IPS DF 4.7 (cell line): ENCODE measurements around the gene CRADD.

ENCODE experiments used
- DNase-seq: peaks from one replicate; pipeline ENCODE4 v3.0.0-alpha.2; 2013; ENCODE audit warnings: low spot score; ENCODE audit errors: extremely low read depth

The CRADD gene

GRCh38 chr12:93894391-93895088 is 217.4 kb downstream of the CRADD start:
- DNase-seq, result no peak

- no peak for DNase-seq
These were observed 217.9 kb downstream of the CRADD start for GRCh38 chr12:93895089-93895445.

- no peak for DNase-seq
These were observed 219.3 kb downstream of the CRADD start for GRCh38 chr12:93896427-93896826.

GRCh38 chr12:93896952-93897351 is 219.8 kb downstream of the CRADD start:
- DNase-seq, result no peak

- no peak for DNase-seq
These were observed 224.6 kb downstream of the CRADD start for GRCh38 chr12:93901739-93902138.

GRCh38 chr12:93902192-93902591 is 225.0 kb downstream of the CRADD start:
- DNase-seq, result no peak

GRCh38 chr12:93902736-93903562 is 225.8 kb downstream of the CRADD start:
- no peak for DNase-seq

- no peak for DNase-seq
These were observed 226.9 kb downstream of the CRADD start for GRCh38 chr12:93904124-93904523.

- DNase-seq, result no peak
These were observed 231.1 kb downstream of the CRADD start for GRCh38 chr12:93908264-93908663.

- DNase-seq, result no peak
These were observed 231.8 kb downstream of the CRADD start for GRCh38 chr12:93908846-93909567.

- DNase-seq, result no peak
These were observed 234.2 kb downstream of the CRADD start for GRCh38 chr12:93911396-93911795.

- DNase-seq, result no peak
These were observed 235.0 kb downstream of the CRADD start for GRCh38 chr12:93912086-93912733.

- no peak for DNase-seq
These were observed 236.7 kb downstream of the CRADD start for GRCh38 chr12:93913845-93914244.

GRCh38 chr12:93914281-93914680 is 237.1 kb downstream of the CRADD start:
- DNase-seq, result no peak

- DNase-seq, result no peak
These were observed 238.2 kb downstream of the CRADD start for GRCh38 chr12:93915411-93915810.

GRCh38 chr12:93916402-93916801 is 239.2 kb downstream of the CRADD start:
- no peak for DNase-seq

- no peak for DNase-seq
These were observed 241.1 kb downstream of the CRADD start for GRCh38 chr12:93918262-93918661.

GRCh38 chr12:93918900-93919299 is 241.7 kb downstream of the CRADD start:
- no peak for DNase-seq

GRCh38 chr12:93921521-93921920 is 244.3 kb downstream of the CRADD start:
- no peak for DNase-seq

- no peak for DNase-seq
These were observed 245.4 kb downstream of the CRADD start for GRCh38 chr12:93922583-93923006.

GRCh38 chr12:93924367-93924766 is 247.2 kb downstream of the CRADD start:
- no peak for DNase-seq
